Activated CD4-positive, alpha-beta memory T cell treated with anti-CD3 and anti-CD28 coated beads for 36 hours (primary cell): ENCODE measurements around the gene AOAH. TPM values are rescaled to one million over a fixed set of nuclear protein-coding genes. Genes with fewer than 3 reads are reported as not detected.

Source experiments
- CTCF ChIA-PET: fragments of 350-600 bp; sonication (Branson Sonifier 250); formaldehyde crosslinking; loops from one replicate; lab custom pipeline; 2021; ENCODE audit warnings: antibody characterized with exemption, inconsistent platforms; lab: Charles Lee
- POLR2A ChIA-PET: fragments of 350-600 bp; sonication (Branson Sonifier 250); formaldehyde crosslinking; loops from one replicate; lab custom pipeline; 2021; ENCODE audit warnings: antibody characterized with exemption; lab: Charles Lee
- DNase-seq: peaks from one replicate; pipeline ENCODE4 v3.0.0-alpha.2; 2020
- H3K27ac Mint-ChIP-seq: one replicate; pipeline ENCODE4 v1.8.0; 2021; ENCODE audit warnings: mixed read lengths
- H3K27me3 Mint-ChIP-seq: one replicate; pipeline ENCODE4 v1.8.0; 2021; ENCODE audit warnings: mixed read lengths
- H3K36me3 Mint-ChIP-seq: one replicate; pipeline ENCODE4 v1.8.0; 2021; ENCODE audit warnings: mixed read lengths
- H3K4me1 Mint-ChIP-seq: one replicate; pipeline ENCODE4 v1.8.0; 2021; ENCODE audit warnings: low read depth, mixed read lengths
- H3K4me3 Mint-ChIP-seq: one replicate; pipeline ENCODE4 v1.8.0; 2021; ENCODE audit warnings: mild to moderate bottlenecking, mixed read lengths
- H3K9me3 Mint-ChIP-seq: one replicate; pipeline ENCODE4 v1.8.0; 2021; ENCODE audit warnings: mixed read lengths
- intact Hi-C: fragments of 100-400 bp; cut with micrococcal nuclease; formaldehyde crosslinking; loops from one replicate; pipeline ENCODE4 v1.15.1; 2023
- total RNA-seq, 2 experiments: library from RNA; stranded (reverse); gene quantifications; one replicate each; pipeline ENCODE4 v1.2.3, GENCODE V29; 2021

Gene AOAH
- total RNA-seq, 2 experiments from 2014 or later: 2.4 to 2.6 TPM

DNA sequence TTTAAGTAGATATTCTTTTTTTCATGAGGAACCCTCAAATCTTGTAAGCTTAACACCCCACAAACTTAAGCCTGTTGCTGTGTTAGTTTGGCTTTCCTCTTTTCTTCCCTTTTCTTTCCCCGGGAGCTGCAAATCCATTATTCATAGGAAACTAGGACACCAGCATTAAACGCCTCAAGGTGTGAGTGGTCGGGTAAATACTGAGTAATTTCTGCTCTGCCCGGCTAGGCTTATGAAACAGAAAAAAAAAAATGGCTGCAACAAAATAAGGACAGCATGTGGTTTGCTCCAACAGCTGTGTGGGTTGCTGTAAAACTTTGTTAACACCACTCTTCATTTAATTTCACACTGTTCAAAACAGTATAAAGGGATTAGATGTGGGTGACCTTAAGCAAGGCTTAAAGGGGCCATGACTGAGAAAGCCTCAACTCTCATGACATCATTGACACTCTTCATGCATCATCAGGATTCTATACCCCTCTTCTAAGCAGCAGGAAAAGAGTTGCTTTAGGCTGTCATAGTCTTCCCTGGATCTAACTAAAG, 104.1 kb downstream of the AOAH start:
- no peaks in the 10 kb centered on the region for H3K9me3 Mint-ChIP-seq
- DNase-seq: no peak
- ChIA-PET POLR2A (interaction anchor here (0.6 kb wide), 1 partner anchor 192 kb away, joined by 5 read pairs; no protein-coding TSS in a partner anchor), CTCF (interaction anchor here (0.9 kb wide), 1 partner anchor 561 kb away, joined by 3 read pairs; no protein-coding TSS in a partner anchor)
- no peaks in the 10 kb centered on the region for H3K36me3 Mint-ChIP-seq
- H3K4me3 Mint-ChIP-seq: no peak overlapping the region
- H3K27ac Mint-ChIP-seq: no peak overlapping the region
- intact Hi-C loops: no loop called here
- H3K27me3 Mint-ChIP-seq: no peaks in the 10 kb centered on the region
- H3K4me1 Mint-ChIP-seq: peaks cover 13% of the 10 kb centered on the region

DNA sequence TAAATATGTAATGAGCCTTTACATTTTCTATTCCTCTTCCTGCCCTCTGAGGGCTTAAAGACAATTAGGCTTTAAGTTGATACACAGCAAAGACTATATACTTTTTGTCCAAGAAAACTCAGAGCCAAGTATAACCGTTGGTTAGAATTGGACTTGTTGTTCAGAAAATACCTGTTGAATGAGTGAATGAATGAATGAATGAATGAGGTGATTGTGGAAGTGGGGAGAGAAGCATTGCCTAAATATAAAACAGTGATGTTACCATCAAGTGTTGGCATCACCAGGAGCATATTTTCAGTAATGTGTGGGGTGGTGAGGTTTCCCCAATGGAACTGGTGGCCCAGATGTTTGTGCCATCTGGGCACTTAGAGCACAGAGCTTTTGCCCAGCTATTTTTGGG, 106.9 kb downstream of the AOAH start:
- intact Hi-C loops: no loop called here
- Mint-ChIP-seq H3K4me1 (peaks cover 13% of the 10 kb centered on the region), H3K36me3 (no peaks in the 10 kb centered on the region), H3K27ac (no peak overlapping the region), H3K9me3 (no peaks in the 10 kb centered on the region), H3K4me3 (no peak overlapping the region), H3K27me3 (no peaks in the 10 kb centered on the region)
- ChIA-PET CTCF (no interaction called here), POLR2A (no interaction called here)
- no peak for DNase-seq

DNA sequence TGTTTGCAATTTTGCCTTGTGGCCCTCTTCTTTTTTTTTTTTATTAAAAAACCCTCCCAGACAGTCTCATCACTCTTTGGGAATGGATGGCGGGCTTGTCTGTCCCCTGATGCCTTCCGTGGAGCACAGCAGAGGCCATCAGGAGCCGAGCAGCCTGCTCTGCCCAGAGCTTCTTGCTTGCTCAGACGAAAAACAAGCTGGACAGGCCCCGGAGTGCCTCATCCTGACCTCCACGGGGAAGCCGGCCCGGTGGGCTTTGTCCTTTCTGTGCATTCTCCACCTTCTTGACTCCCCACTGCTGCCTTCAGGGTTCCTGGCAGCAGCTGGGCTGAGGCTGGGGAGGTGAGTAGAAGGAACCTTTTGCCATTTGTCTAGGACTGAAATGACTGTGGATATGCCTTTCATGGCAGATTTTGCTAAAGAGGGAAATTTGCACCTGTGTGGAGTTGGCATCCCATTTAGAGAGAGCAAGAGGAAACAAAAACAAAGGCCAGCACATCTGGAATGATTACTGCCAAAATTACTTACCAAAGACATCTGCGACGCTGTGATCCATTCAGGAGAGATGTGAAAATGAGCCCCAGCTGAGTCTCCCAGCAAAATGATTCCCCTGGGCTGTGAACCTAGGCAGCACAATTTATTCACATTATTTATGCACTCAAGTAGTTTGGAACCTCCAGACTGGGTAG, 108.3 kb downstream of the AOAH start:
- Mint-ChIP-seq H3K9me3 (no peaks in the 10 kb centered on the region), H3K4me3 (no peak overlapping the region), H3K27me3 (no peaks in the 10 kb centered on the region), H3K4me1 (peaks cover 3% of the 10 kb centered on the region), H3K36me3 (no peaks in the 10 kb centered on the region), H3K27ac (no peak overlapping the region)
- intact Hi-C loops: no loop called here
- ChIA-PET POLR2A (no interaction called here), CTCF (no interaction called here)
- no peak for DNase-seq

DNA sequence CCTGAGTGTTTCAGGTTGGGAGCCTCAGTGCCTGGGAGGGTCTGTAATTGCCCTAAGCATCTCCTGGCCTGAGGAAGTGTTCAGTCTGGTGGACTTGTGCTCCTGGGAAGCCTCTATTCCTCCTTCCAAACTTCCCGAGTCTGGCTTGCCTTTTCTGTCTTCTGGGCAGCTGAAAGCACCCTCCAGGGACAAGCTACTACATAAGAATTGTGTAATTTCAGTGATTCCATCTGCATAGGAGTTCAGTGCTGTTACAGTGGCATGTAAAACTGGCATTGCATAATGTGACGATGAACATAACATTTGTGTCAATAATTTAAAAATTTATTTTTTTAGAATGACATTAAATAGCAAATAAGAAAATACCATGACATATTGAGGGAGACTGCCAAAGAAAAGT, 109.3 kb downstream of the AOAH start:
- ChIA-PET POLR2A (no interaction called here), CTCF (no interaction called here)
- Mint-ChIP-seq H3K27ac (no peak overlapping the region), H3K9me3 (no peaks in the 10 kb centered on the region), H3K4me3 (no peak overlapping the region), H3K27me3 (no peaks in the 10 kb centered on the region), H3K4me1 (peaks cover 2% of the 10 kb centered on the region), H3K36me3 (no peaks in the 10 kb centered on the region)
- no peak for DNase-seq
- intact Hi-C loops: no loop called here

DNA sequence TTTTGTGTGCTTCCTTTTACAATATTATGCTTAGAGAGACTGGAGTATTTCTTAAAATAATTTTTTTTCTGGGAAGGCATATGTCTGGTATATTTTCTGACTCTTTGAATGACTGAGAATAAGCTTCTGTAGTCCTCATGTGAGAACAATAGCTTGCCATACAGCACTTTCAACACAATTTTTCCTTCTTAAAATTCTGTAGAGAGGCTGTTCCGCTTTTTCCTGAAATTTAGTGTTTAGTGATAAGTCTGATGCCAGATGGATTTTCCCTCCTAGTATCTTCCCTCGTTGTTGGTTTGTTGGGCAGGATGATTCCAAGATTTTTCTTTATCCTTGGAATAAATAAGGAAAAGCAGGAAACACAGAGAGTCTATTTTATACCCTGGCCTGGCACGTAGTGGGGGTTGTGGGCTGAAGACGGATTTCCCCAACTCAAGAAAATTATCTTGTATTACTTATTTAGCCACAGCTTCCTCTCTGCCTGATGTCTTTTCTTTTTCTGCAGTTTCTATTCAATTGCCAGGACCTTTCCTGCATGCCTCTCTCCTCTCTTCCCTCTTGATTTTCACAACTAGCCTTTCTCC, 111.2 kb downstream of the AOAH start:
- no peak for DNase-seq
- no peak overlapping the region for H3K27ac Mint-ChIP-seq
- CTCF ChIA-PET: no interaction called here
- POLR2A ChIA-PET: no interaction called here
- H3K9me3 Mint-ChIP-seq: no peaks in the 10 kb centered on the region
- no peaks in the 10 kb centered on the region for H3K36me3 Mint-ChIP-seq
- peaks cover 2% of the 10 kb centered on the region for H3K4me1 Mint-ChIP-seq
- intact Hi-C loops: no loop called here
- no peak overlapping the region for H3K4me3 Mint-ChIP-seq
- no peaks in the 10 kb centered on the region for H3K27me3 Mint-ChIP-seq

DNA sequence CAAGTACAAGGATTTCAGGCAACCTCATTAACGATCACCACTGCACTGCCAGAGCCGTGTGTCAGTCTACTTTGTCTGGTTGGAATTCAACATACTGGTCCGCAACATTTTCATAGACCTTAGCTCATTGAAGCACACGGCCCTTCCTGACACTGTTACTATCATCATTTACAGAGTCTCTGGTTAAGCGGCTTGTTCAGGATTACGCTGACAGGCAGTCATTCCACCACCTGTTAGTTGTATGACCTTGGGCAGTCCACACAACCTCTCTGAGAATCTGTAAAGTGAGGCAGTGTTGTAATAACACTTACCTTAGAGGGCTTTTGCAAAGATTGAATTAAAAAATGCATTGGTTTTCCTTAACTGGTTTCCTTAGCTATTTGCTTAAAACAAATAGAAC, 112.6 kb downstream of the AOAH start:
- no peak for DNase-seq
- no peak overlapping the region for H3K27ac Mint-ChIP-seq
- ChIA-PET CTCF (interaction anchor here (1.7 kb wide), 1 partner anchor 59 kb away, joined by 4 read pairs; no protein-coding TSS in a partner anchor), POLR2A (no interaction called here)
- H3K9me3 Mint-ChIP-seq: no peaks in the 10 kb centered on the region
- intact Hi-C loops: no loop called here
- H3K4me1 Mint-ChIP-seq: peaks cover 5% of the 10 kb centered on the region
- no peaks in the 10 kb centered on the region for H3K36me3 Mint-ChIP-seq
- no peak overlapping the region for H3K4me3 Mint-ChIP-seq
- no peaks in the 10 kb centered on the region for H3K27me3 Mint-ChIP-seq

DNA sequence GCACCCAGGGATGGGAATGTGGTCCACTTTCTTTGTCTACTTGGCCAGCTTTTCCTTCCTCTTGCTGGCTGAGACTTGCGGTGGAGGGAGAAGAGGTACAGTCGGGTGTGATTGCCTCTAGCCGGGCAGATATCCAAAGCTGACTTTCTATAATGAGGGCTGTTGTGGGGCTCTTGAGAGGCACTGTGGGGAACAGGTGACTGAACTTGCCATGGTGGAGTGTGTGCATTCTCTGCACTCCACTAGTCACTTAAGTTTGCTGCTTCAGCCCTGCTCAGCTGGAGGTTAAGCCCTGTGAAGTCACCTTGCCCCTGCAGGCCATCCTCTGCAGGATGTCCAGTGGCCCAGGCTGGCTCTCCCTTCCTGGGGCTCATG, 116.6 kb downstream of the AOAH start:
- Mint-ChIP-seq H3K9me3 (no peaks in the 10 kb centered on the region), H3K4me1 (peaks cover 20% of the 10 kb centered on the region), H3K4me3 (no peak overlapping the region), H3K27ac (no peak overlapping the region), H3K27me3 (no peaks in the 10 kb centered on the region), H3K36me3 (no peaks in the 10 kb centered on the region)
- ChIA-PET CTCF (interaction anchor here (0.6 kb wide), 1 partner anchor 574 kb away, joined by 3 read pairs; no protein-coding TSS in a partner anchor), POLR2A (no interaction called here)
- DNase-seq: no peak
- intact Hi-C loops: no loop called here

DNA sequence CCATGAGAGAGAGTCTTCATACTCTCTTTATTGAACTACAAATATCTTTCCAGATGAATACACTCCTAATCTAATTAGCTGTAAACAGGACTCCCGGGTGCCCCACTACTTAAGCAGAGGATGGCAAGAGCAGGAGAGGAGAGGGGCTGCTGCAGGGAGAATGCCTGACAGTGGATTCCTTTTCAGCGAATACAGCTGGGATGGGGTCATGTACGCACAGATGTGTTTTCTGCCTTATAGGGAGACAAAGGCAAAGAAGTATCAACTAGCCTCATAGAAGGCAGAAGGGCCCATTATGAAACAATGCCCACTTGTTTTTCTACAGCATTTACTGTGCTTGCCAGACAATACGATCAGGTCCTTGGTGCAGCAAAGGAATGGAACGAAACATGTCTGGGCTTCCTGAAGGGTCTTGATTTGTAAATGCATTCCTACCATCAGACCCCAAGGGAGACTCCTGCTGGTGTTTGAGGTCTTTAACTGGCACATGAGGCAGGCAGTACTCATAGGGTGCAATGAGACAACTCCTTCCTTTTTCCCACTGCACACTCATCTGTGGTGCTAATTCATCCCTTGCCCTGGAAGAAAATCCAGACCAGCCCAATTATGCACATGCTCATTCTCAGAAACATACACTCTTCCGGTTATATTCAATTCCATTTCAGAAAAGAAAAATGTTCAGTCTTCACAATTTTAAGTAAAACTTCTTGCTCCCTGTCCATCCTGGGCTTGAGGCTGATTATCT, 117.1 kb downstream of the AOAH start:
- CTCF ChIA-PET: no interaction called here
- intact Hi-C loops: no loop called here
- Mint-ChIP-seq H3K27ac (no peak overlapping the region), H3K27me3 (no peaks in the 10 kb centered on the region), H3K36me3 (no peaks in the 10 kb centered on the region), H3K4me3 (no peak overlapping the region), H3K4me1 (peaks cover 25% of the 10 kb centered on the region), H3K9me3 (no peaks in the 10 kb centered on the region)
- POLR2A ChIA-PET: interaction anchor here (0.7 kb wide), 1 partner anchor 497 kb away, joined by 3 read pairs; no protein-coding TSS in a partner anchor
- DNase-seq: no peak

DNA sequence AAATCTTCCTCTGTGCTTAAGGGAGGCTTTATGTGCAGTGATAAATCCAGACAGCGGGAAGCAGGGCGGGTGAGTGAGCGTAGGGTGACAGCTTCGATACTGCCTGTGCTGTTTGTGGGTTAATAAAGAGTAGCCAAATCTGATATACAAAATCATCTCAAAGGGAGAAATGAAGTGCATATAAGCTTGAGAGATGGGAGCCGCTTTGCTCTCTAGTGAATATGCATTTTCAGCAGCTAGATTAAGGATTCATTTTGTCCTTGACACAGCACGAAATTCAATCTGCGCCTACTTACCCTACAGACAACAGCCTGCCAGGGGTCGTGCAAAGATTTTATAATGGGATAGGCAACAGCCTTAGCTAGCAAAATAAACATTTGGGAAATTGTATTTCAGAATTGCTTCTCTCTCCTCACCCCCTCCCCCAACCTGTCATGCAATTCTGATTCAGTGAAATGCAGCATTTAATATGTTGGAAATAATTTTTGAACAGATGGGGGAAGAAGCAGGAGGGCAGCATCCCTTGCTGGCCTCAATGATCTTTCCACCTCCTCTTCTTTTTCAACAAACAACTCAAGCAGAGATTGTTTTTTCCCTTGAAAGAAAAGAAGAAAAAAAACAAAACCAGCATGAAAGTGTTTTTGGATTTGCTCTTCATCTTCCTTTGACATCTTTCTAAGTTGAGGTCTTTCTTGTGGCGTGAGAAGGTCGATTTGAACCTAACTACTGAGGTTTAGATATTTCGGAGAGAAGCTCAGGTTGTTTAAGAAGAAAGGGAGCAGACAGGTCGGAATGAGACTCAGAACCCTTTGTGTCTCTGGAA, 117.9 kb downstream of the AOAH start:
- ChIA-PET POLR2A (no interaction called here), CTCF (no interaction called here)
- Mint-ChIP-seq H3K27ac (no peak overlapping the region), H3K4me3 (no peak overlapping the region), H3K36me3 (no peaks in the 10 kb centered on the region), H3K27me3 (no peaks in the 10 kb centered on the region), H3K4me1 (peaks cover 31% of the 10 kb centered on the region), H3K9me3 (no peaks in the 10 kb centered on the region)
- intact Hi-C loops: no loop called here
- no peak for DNase-seq

DNA sequence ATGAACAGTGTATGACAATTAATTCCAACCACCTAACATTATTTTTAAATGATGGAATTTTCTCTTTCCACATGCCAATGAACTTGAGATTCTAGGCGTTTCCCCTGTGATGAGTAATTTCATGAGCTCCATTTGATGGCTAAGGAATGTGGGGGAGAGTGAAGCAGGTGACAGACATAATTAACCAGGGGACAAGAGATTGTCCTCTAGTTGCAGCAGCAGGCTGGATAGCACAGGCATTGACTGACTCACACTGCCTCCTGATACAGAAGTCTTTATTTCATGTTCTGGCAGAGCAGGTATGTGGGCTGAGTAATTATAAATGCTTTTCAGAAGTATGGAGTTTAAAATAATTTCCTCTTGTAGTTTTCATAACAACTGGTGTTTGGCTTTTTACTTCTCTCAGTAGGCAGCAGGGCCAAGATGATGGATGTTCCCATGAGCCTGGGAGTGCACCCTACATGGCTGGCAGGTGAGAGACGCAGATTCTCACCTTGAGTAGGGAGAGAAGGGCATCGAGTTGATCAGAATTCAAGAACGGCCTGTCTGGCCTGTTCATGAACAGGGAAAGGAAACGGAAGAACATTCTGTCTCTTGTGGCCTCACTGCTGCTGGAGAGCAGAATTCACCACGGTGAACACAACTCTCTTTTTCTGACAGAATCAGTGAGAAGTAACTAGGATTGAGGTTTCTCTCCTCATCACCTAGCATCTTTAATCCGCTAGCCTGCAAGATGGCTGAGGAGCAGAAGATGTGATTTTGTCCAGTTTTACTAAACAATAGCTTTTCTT, 118.8 kb downstream of the AOAH start:
- POLR2A ChIA-PET: no interaction called here
- peaks cover 40% of the 10 kb centered on the region for H3K4me1 Mint-ChIP-seq
- no peaks in the 10 kb centered on the region for H3K9me3 Mint-ChIP-seq
- CTCF ChIA-PET: interaction anchor here (1.1 kb wide), 1 partner anchor 118 kb away, joined by 3 read pairs; no protein-coding TSS in a partner anchor
- DNase-seq: no peak
- intact Hi-C loops: no loop called here
- H3K36me3 Mint-ChIP-seq: no peaks in the 10 kb centered on the region
- no peak overlapping the region for H3K27ac Mint-ChIP-seq
- no peak overlapping the region for H3K4me3 Mint-ChIP-seq
- H3K27me3 Mint-ChIP-seq: no peaks in the 10 kb centered on the region

DNA sequence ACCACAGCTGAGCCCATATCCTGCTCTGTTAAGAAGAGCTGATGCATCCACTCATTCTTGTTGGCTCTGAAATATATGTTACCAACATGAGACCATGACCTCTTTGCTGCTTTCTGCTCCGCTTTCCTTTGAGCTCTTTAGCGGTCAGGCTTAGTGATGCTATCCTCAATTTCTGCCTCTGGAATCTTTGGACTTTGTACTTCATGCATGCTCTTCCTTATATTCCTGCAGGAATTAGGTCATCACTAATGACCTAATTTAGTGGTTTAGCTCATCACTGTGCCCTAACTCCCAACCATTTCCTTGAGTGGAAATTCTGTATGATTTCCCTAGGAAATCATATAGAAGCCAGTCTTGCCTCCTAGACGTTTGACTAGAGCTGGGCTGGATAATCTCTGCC, 119.5 kb downstream of the AOAH start:
- Mint-ChIP-seq H3K27ac (no peak overlapping the region), H3K36me3 (no peaks in the 10 kb centered on the region), H3K27me3 (no peaks in the 10 kb centered on the region), H3K9me3 (no peaks in the 10 kb centered on the region), H3K4me1 (peaks cover 43% of the 10 kb centered on the region), H3K4me3 (no peak overlapping the region)
- DNase-seq: no peak
- CTCF ChIA-PET: interaction anchor here (1.1 to 2.1 kb wide), 2 partner anchors 66 to 117 kb away, joined by 3 to 5 read pairs; no protein-coding TSS in a partner anchor
- intact Hi-C loops: loop anchor here (5.0 kb wide), 1 partner anchor 488 kb away; no protein-coding TSS in a partner anchor
- POLR2A ChIA-PET: no interaction called here
